RCC 7860 (cell line): Measurements from ENCODE around the gene KANSL1.
"Not testable (repeated sequence)": the region's sequence is repeated elsewhere in the genome, so short reads cannot be mapped to it uniquely, and the experiment has no call there.

Experiments used
- DNase-seq: peaks from one replicate; pipeline ENCODE4 v3.0.0-alpha.2; 2015; ENCODE audit warnings: low spot score
- FAIRE-seq: peaks from 2 replicates; lab custom pipeline; 2012; peaks lifted over from hg19 to GRCh38; lab: Jason Lieb, UNC

The KANSL1 gene

DNA sequence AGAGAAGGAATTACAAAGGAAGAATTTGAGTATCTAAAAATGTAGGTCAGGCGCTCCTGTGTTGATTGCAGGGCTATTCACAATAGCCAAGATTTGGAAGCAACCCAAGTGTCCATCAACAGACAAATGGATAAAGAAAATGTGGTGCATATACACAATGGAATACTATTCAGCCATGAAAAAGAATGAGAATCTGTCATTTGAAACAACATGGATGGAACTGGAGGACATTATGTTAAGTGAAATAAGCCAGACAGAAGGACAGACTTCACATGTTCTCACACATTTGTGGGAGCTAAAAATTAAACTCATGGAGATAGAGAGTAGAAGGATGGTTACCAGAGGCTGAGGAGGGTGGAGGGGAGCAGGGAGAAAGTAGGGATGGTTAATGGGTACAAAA, 187.1 kb downstream of the KANSL1 start:
- DNase-seq, FAIRE-seq: not testable (repeated sequence)

DNA sequence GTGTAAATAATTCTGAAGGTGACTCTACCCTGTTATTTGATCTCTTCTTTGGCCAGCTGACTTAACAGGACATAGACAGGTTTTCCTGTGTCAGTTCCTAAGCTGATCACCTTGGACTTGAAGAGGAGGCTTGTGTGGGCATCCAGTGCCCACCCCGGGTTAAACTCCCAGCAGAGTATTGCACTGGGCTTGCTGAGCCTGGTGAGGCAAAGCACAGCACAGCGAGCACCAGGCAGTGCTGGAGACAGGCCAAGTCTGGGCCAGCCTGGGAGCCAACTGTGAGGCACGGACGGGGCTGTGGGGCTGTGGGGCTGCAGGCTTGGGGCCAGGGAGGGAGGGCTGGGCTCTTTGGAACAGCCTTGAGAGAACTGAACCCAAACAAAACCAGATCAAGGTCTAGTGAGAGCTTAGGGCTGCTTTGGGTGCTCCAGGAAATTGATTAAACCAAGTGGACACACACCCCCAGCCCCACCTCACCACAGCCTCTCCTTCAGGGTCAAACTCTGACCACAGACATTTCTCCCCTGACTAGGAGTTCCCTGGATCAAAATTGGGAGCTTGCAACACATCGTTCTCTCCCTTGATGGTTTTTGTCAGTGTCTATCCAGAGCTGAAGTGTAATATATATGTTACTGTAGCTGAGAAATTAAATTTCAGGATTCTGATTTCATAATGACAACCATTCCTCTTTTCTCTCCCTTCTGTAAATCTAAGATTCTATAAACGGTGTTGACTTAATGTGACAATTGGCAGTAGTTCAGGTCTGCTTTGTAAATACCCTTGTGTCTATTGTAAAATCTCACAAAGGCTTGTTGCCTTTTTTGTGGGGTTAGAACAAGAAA, 189.1 kb downstream of the KANSL1 start:
- FAIRE-seq = no peak
- no peak for DNase-seq

DNA sequence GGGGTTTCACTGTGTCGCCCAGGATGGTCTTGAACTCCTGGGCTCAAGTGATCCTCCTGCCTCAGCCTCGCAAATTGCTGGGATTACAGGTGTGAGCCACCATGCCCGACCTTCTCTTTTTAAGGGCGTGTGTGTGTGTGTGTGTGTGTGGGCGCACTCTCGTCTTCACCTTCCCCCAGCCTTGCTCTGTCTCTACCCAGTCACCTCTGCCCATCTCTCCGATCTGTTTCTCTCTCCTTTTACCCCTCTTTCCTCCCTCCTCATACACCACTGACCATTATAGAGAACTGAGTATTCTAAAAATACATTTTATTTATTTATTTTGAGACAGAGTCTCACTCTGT, 190.3 kb downstream of the KANSL1 start:
- DNase-seq (no peak), FAIRE-seq (no peak)

DNA sequence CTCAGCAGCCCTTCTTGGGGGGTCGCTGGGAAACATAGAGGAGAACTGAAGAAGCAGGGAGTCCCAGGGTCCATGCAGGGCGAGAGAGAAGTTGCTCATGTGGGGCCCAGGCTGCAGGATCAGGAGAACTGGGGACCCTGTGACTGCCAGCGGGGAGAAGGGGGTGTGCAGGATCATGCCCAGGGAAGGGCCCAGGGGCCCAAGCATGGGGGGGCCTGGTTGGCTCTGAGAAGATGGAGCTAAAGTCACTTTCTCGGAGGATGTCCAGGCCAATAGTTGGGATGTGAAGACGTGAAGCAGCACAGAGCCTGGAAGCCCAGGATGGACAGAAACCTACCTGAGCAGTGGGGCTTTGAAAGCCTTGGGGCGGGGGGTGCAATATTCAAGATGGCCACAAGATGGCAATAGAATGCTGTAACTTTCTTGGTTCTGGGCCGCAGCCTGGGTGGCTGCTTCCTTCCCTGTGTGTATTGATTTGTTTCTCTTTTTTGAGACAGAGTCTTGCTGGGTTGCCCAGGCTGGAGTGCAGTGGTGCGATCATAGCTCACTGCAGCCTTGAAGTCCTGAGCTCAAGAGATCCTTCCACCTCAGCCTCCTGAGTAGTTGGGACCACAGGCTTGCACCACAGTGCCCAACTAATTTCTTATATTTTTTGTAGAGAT, 190.8 kb downstream of the KANSL1 start:
- FAIRE-seq = no peak
- DNase-seq = peak; percentile 39

DNA sequence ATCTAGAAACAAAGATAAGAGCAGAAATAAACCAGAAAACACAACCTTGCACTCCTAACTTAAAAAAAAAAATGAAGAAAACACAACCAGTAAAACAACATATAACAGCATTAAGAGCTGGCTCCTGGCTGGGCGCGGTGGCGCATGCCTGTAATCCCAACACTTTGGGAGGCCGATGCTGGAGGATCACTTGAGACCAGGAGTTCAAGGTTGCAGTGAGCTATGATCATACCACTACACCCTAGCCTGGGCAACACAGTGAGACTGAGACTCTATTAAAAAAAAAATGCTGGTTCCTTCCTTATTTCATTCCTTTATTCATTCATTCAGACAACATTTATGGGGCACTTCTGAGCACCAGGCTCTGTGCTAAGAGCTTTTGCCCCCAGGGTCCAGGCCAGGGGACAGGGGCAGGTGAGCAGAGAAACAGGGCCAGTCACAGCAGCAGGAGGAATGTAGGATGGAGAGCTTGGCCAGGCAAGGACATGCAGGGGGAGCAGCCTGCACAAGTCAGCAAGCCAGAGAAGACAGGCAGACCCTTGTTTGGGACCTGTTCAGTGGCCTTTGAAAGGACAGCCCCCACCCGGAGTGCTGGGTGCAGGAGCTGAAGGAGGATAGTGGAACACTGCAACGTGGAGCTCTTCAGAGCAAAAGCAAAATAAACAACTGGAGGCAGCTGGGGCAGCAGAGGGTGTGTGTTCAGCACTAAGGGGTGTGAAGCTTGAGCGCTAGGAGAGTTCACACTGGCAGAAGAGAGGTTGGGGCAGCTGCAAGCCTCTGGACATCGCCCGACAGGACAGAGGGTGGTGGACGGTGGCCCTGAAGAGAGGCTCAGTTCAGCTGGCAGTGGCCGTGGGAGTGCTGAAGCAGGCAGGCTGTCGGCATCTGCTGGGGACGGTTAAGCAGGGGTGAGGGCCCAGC, 191.6 kb downstream of the KANSL1 start:
- FAIRE-seq = no peak
- DNase-seq = no peak

DNA sequence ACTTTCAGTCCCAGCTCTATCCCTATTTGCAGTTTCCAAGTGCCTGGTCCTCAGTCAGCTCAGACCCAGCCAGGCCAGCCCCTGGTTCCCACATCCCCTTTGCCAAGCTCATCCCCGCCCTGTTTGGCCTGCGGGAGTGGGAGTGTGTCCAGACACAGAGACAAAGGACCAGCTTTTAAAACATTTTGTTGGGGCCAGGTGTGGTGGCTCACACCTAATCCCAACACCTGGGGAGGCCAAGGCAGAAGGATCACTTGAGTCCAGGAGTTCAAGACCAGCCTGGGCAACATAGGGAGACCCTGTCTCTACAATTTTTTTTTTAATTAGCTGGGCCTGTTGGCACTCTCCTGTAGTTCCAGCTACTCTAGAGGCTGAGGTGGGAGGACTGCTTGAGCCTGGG, 192.5 kb downstream of the KANSL1 start:
- DNase-seq (no peak), FAIRE-seq (no peak)

DNA sequence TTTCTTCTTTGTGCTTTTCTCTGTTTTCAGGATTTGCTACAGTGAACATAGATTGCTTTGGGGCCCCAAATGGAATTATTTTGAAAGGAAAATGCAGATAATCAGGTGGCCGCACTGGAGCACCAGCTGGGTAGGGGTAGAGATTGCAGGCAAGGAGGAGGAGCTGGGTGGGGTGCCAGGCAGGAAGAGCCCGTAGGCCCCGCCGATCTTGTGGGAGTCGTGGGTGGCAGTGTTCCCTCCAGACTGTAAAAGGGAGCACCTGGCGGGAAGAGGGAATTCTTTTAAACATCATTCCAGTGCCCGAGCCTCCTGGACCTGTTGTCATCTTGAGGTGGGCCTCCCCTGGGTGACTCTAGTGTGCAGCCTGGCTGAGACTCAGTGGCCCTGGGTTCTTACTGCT, 192.9 kb downstream of the KANSL1 start:
- DNase-seq = no peak
- FAIRE-seq = no peak

DNA sequence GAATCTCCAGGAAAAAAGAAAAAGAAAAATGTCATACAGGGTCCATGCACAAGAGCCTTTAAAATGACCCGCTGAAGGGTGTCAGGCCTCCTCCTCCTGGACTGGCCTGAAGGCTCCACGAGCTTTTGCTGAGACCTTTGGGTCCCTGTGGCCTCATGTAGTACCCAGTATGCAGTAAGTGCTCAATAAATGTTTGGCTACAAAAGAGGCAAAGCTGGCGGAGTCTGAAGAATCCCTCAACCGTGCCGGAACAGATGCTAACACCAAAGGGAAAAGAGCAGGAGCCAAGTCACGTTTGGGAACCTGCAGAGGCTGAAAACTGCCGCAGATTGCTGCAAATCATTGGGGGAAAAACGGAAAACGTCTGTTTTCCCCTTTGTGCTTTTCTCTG, 193.3 kb downstream of the KANSL1 start:
- DNase-seq (no peak), FAIRE-seq (no peak)

DNA sequence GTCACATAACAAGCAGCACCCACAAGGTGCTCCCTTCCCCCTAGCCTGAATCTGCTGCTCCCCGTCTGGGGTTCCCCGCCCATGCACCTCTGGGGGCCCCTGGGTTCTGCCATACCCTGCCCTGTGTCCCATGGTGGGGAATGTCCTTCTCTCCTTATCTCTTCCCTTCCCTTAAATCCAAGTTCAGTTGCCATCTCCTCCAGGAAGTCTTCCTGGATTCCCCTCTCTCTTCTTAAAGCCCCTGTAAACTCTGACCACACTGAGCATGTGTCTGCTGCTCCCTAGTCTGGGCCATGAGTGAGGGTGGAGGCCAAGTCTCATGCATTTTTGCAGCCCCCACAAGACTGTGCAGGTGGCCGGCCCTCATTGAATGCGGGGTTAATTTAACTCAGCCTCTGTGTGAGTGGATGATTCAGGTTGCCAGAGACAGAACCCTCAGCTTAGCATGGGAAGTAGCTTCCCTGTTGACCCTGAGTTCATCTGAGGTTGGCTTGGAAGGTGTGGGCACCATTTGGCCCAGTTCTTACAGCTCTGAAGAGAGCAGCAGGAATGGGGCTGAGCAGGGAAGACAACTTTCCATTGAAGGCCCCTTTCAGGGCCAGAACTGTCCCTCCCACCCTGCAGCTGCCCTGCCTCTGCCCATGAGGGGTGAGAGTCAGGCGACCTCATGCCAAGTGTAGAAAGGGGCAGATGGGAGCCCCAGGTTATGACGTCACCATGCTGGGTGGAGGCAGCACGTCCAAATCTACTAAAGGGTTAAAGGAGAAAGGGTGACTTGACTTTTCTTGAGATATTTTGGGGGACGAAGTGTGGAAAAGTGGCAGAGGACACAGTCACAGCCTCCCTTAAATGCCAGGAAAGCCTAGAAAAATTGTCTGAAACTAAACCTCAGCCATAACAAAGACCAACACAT, 194.0 kb downstream of the KANSL1 start, which contains the start of gene STH:
STH (plus strand) TSS at position 264 of the 913 bp plus-strand sequence; CDS start at position 294, 30 bp downstream.
- DNase-seq (no peak), FAIRE-seq (no peak)

DNA sequence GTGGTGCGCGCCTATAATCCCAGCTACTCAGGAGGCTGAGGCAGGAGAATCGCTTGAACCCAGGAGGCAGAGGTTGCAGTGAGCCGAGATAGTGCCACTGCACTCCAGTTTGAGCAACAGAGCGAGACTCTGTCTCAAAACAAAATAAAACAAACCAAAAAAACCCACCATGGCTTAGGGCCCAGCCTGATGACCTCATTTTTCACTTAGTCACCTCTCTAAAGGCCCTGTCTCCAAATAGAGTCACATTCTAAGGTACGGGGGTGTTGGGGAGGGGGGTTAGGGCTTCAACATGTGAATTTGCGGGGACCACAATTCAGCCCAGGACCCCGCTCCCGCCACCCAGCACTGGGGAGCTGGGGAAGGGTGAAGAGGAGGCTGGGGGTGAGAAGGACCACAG, 195.6 kb downstream of the KANSL1 start:
- FAIRE-seq (no peak), DNase-seq (no peak)

DNA sequence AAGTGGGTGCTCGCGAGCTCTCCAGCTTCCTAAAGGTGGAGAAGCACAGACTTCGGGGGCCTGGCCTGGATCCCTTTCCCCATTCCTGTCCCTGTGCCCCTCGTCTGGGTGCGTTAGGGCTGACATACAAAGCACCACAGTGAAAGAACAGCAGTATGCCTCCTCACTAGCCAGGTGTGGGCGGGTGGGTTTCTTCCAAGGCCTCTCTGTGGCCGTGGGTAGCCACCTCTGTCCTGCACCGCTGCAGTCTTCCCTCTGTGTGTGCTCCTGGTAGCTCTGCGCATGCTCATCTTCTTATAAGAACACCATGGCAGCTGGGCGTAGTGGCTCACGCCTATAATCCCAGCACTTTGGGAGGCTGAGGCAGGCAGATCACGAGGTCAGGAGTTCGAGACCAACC, 196.1 kb downstream of the KANSL1 start:
- FAIRE-seq (no peak), DNase-seq (no peak)

DNA sequence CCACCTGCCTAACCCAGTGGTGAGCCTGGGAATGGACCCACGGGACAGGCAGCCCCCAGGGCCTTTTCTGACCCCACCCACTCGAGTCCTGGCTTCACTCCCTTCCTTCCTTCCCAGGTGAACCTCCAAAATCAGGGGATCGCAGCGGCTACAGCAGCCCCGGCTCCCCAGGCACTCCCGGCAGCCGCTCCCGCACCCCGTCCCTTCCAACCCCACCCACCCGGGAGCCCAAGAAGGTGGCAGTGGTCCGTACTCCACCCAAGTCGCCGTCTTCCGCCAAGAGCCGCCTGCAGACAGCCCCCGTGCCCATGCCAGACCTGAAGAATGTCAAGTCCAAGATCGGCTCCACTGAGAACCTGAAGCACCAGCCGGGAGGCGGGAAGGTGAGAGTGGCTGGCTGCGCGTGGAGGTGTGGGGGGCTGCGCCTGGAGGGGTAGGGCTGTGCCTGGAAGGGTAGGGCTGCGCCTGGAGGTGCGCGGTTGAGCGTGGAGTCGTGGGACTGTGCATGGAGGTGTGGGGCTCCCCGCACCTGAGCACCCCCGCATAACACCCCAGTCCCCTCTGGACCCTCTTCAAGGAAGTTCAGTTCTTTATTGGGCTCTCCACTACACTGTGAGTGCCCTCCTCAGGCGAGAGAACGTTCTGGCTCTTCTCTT, 196.8 kb downstream of the KANSL1 start:
- DNase-seq = no peak
- no peak for FAIRE-seq

DNA sequence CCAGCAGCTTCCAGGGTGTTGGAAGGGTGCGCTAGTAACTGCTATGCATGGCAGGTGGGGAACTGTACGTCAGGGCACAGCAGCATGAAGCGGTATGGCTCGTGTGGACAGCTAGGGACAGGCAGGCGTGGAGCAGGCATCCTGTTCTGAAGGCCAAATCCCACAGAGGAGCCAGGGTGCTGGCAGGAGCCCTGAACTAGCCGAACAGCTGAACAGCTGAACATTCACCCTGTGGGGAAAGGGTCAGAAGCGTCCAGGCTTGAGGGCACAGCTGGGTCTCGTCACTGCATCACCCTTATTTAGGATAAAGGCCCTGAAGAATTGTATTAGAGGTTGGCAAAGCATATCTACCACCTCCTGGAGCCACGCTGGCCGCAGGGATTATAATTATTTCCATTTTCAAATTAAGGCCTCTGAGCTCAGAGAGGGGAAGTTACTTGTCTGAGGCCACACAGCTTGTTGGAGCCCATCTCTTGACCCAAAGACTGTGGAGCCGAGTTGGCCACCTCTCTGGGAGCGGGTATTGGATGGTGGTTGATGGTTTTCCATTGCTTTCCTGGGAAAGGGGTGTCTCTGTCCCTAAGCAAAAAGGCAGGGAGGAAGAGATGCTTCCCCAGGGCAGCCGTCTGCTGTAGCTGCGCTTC, 197.5 kb downstream of the KANSL1 start:
- FAIRE-seq (no peak), DNase-seq (no peak)

DNA sequence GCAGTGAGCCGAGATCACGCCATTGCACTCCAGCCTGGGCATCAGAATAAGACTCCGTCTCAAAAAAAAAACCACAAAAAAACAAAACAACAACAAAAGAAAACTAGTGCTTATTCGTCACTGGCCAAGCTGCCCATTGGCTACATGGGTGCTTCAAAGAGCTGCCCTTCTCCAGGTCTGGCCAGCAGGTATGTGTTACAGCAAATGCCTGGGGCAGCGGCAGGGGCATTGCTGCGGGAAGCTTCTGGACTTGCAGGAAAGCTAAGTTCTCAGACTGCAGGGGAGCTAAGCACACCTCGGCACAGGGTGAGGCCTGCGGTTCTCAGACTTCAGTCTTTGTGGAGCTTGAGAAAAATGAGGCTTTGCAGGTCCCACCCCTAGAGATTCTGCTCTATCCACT, 198.2 kb downstream of the KANSL1 start:
- DNase-seq (no peak), FAIRE-seq (no peak)

DNA sequence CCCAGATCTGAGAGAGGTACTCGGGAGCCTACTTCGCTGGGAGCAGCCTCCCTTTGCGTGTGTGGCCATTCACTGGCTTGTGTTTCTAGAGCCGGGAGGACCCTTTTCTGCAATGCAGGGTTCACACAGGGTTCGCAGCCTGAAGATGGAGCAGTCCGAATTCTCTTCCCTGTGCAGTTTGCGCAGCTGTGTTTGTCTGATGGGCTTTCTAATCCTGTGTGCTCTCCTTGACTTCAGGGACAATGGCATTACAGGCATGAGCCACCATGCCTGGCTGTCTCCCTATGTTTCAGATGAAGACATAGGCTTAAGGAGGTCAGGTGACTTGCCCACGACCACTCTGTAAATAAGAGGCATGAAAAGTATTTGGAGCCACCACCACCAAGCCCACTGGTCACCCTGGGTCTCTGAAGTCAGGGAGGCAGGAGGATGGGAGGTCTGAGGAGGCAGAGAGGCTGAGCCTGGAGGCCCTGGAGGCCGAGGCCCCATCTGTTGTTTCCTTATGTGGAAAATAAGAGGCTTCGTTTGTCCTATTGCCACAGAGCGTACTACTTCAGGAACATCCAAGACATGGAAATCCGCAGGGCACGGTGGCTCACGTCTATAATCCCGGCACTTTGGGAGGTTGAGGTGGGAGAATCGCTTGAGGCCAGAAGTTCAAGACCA, 199.1 kb downstream of the KANSL1 start:
- no peak for DNase-seq
- no peak for FAIRE-seq

DNA sequence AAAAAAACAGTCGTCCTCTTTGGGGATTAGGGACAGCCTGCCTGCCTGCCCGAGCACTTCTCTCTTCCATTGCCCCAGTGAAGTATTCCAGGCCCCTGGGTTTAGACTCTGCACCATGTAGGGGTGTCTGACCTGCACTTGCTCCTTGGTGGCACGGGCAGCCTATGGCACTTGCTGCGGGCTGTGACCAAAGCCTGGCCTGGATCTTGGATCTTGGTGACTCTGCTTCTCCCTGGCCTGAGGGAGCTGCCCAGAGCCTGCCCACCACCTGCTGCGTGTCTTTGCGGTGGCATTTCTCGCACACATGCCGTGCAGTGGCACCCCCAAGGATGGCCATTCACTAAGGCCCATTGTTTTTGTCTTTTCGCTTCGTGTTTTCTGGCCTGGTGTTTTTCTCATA, 200.3 kb downstream of the KANSL1 start:
- FAIRE-seq = no peak

DNA sequence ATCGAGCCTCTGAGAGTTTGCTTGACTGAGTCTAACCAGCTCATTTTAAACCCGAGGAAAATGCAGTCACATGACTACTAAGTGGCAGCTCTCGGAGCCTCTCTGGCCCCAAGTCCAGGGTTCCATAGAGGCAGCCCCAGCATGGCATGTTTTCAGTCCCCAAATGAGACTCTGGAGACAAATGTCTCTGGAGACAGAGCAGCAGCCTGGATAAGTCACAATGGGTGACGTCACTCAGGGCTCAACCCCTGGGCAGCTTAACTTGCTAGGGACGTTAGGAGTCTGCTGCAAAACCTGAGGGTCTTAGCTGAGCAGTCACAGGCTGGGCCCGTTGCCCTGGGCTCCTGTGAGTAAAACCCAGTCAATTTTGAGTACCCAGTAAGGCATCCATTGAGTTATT, 201.1 kb downstream of the KANSL1 start:
- FAIRE-seq (no peak), DNase-seq (no peak)

More for the DNA sequence above, 200.3 kb downstream of the KANSL1 start:
- DNase-seq = no peak

DNA sequence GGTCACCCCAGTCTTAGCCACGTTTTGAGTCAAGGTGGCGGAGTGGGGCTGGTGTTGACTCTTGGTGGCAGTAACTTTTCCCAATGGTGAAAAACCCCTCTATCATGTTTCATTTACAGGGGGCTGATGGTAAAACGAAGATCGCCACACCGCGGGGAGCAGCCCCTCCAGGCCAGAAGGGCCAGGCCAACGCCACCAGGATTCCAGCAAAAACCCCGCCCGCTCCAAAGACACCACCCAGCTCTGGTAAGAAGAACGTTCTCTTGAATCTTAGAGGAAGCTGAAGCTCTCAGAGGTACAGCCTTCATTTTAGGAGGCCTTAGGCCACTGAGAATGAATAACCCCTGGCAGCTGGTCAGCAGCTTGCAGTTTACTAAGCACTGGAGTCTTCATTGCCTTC, 201.9 kb downstream of the KANSL1 start:
- FAIRE-seq (no peak), DNase-seq (no peak)

DNA sequence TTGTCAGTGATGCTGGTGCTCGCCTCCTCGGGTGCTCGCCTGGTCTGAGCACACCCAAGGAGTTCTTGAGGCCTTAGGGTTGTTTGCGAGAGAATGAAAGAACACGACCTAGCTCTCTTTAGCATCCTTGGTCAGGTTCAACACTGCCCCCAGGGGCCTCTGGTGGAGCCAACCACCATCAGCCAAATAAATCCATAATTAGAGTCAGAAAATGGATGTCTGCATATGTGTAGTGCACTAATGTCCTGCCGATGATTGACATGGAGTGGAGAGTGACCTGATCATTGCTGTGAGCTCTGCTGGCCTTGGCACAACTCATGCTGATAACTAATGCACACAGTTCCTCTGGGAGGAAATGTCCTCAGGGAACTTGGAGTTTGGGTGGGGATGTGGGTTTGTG, 202.3 kb downstream of the KANSL1 start:
- FAIRE-seq = no peak

More for the DNA sequence above, 202.3 kb downstream of the KANSL1 start:
- no peak for DNase-seq
